ENCODE measurements around the gene AK9. TPM values are rescaled to one million over a fixed set of nuclear protein-coding genes. Genes with fewer than 3 reads are reported as not detected.

The AK9 gene
- total RNA-seq, 2 experiments from 2014 or later = 3.5 to 5.2 TPM

DNA sequence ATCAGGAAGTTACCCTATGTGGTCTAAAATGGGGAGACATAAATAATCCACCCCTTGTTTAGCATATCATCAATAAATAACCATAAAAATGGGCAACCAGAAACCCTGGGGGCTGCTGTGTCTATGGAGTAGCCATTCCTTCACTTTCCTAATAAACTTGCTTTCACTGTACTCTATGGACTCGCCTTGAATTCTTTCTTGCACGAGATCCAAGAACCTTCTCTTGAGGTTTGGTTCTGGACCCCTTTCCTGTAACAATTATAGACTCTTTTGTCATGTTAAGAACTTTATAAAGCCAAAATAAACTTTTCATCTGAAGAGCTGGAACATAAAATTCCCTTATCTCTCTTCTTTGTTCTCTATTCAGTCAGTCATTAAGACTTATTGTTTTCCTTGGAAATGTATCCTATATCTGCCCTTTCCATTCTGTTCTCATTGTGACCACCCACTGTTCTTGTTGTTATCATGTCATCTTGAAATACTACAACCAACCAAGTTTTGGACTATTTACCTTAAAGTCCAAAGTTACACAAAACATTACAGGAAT is 178.7 kb downstream of the AK9 start:
- POLR2A ChIA-PET = no interaction called here
- intact Hi-C loops (cut with DNase I, micrococcal nuclease) = loop anchor here in 1 of 2 experiments (10.0 kb wide), 1 partner anchor 672 kb away; the partner anchor contains the start of gene CDC40
- ATAC-seq (no peak), DNase-seq (no peak)
- Mint-ChIP-seq H3K4me3 (no peak overlapping the region), H3K36me3 (ENCODE audit: low read depth) (no peaks in the 10 kb centered on the region), H3K27ac (no peak overlapping the region), H3K27me3 (no peaks in the 10 kb centered on the region), H3K4me1 (peaks cover 31% of the 10 kb centered on the region), H3K9me3 (ENCODE audit: low read depth) (no peaks in the 10 kb centered on the region)
- CTCF ChIA-PET = no interaction called here

DNA sequence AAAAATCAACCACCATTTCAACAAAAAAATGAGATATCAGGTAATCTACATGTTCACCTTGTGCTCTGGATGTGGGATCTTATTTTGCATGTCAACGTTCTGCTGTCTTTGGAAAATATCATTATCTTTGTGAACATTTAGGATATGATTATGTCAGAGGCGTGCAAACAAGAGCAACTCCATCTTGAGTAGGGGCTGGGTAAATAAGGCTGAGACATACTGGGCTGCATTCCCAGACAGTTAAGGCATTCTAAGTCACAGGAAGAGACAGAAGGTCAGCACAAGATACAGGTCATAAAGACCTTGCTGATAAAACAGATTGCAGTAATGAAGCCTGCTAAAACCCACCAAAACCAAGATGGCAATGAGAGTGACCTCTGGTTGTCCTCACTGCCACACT is 179.2 kb downstream of the AK9 start:
- no peak overlapping the region for H3K27ac Mint-ChIP-seq
- no peaks in the 10 kb centered on the region for H3K27me3 Mint-ChIP-seq
- H3K4me1 Mint-ChIP-seq = peaks cover 25% of the 10 kb centered on the region
- no peaks in the 10 kb centered on the region for H3K9me3 Mint-ChIP-seq (ENCODE audit: low read depth)
- ChIA-PET POLR2A (interaction anchor here (0.7 kb wide), 1 partner anchor 529 kb away, joined by 3 read pairs; no protein-coding TSS in a partner anchor), CTCF (interaction anchor here (0.6 to 0.9 kb wide), 2 partner anchors 58 to 956 kb away, joined by 3 read pairs; no protein-coding TSS in a partner anchor)
- ATAC-seq = no peak
- H3K36me3 Mint-ChIP-seq (ENCODE audit: low read depth) = no peaks in the 10 kb centered on the region
- intact Hi-C loops (cut with DNase I, micrococcal nuclease) = loop anchor here in 1 of 2 experiments (10.0 kb wide), 1 partner anchor 673 kb away; the partner anchor contains the start of gene CDC40
- H3K4me3 Mint-ChIP-seq = no peak overlapping the region
- no peak for DNase-seq

DNA sequence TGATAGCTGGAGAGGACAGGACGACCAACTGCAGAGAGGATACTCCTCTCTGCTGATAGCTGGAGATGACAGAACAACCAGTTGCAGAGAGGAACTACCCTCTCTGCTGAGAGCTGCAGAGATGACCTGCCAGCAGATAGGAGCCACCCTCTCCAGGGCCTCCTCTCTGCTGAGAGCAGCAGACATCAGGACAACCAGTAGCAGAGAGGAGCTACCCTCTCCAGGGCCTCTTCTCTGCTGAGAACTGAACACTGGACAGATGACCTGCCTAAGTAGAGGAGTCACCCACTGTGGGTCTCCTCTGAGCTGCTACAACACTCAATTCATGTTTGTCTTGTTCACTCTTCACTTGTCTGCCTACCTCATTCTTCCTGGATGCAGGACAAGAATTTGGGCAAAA is 180.6 kb downstream of the AK9 start:
- intact Hi-C loops (cut with DNase I, micrococcal nuclease) = loop anchor here in 1 of 2 experiments (10.0 kb wide), 1 partner anchor 674 kb away; the partner anchor contains the start of gene CDC40

DNA sequence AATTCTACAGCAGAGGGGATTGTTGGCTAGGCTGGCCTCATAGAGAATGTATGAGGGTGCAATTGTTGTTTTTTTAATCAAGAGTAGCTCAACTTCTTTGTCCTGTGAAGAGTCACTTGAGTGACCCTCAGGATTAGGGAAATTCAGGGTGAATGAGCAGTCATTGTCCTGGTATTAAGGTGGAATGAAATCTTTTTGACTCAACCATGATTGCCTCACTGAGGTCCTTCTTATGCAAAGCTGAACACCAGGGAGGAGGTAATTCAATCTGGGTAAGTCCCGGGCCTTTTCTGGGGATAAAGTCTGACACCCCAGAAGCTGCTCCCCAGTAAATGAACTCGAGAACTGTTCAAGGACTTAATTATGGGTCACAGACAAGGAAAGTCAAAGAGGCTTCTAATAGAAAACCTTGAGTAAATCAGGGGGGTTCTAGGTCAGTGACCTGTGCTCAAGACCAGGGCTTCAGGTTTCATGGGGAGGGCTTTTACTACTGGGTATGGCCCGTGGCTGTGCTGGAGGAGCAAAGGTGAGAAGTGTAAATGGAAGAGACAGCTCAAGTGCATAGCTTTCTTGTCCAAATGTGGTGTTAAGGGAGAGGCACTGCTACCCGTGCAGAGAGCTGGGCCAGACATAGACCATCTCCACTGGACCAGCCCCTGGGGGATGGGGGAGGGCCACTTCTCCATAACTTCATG is 182.7 kb downstream of the AK9 start:
- no peaks in the 10 kb centered on the region for H3K4me1 Mint-ChIP-seq
- no peak overlapping the region for H3K27ac Mint-ChIP-seq
- no peaks in the 10 kb centered on the region for H3K9me3 Mint-ChIP-seq (ENCODE audit: low read depth)
- H3K4me3 Mint-ChIP-seq = no peak overlapping the region
- intact Hi-C loops (cut with DNase I, micrococcal nuclease) = no loop called here
- H3K36me3 Mint-ChIP-seq (ENCODE audit: low read depth) = no peaks in the 10 kb centered on the region
- no peak for DNase-seq
- ChIA-PET POLR2A (no interaction called here), CTCF (interaction anchor here (0.6 to 1.5 kb wide), 5 partner anchors 9 to 531 kb away, joined by 3 read pairs; no protein-coding TSS in a partner anchor)
- H3K27me3 Mint-ChIP-seq = no peaks in the 10 kb centered on the region
- ATAC-seq = no peak

More for the DNA sequence above, 180.6 kb downstream of the AK9 start:
- H3K4me1 Mint-ChIP-seq = peaks cover 11% of the 10 kb centered on the region
- CTCF ChIA-PET = interaction anchor here (0.9 to 1.0 kb wide), 2 partner anchors 8 to 10 kb away, joined by 3 read pairs; no protein-coding TSS in a partner anchor
- no peaks in the 10 kb centered on the region for H3K27me3 Mint-ChIP-seq
- H3K27ac Mint-ChIP-seq = no peak overlapping the region
- H3K4me3 Mint-ChIP-seq = no peak overlapping the region
- ATAC-seq (no peak), DNase-seq (no peak)
- no peaks in the 10 kb centered on the region for H3K36me3 Mint-ChIP-seq (ENCODE audit: low read depth)
- no peaks in the 10 kb centered on the region for H3K9me3 Mint-ChIP-seq (ENCODE audit: low read depth)
- POLR2A ChIA-PET = no interaction called here

DNA sequence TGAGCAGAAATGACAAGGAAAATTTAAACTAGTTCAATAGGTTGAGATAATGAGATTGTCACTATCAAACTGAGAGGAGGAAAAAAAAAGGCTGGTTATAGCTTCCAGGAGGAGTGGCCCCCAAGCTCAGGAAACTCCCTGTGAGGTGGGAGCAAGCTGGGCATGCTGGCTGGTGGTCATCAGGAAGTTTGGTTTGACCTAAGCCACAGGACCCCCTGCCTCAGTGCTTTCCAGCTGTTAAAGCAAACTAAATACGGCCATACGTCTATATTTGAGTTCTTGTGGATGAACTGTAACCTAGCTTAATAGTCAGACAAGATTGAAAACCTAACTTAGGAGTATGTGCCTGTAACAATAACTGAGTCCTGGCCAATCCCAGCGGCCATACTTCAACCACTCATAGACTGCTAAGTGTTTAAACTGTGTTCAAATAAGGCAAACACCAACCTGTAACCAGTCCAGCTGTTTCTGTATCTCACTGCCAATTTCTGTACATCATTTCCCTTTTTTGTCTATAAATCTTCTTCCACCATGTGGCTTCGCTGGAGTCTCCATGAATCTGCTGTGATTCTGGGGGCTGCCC is 183.4 kb downstream of the AK9 start:
- Mint-ChIP-seq H3K9me3 (ENCODE audit: low read depth) (no peaks in the 10 kb centered on the region), H3K4me1 (no peaks in the 10 kb centered on the region), H3K36me3 (ENCODE audit: low read depth) (no peaks in the 10 kb centered on the region), H3K27ac (no peak overlapping the region), H3K4me3 (no peak overlapping the region), H3K27me3 (no peaks in the 10 kb centered on the region)
- DNase-seq = no peak
- no peak for ATAC-seq
- ChIA-PET POLR2A (no interaction called here), CTCF (interaction anchor here (0.6 to 1.6 kb wide), 6 partner anchors 12 to 884 kb away, joined by 3 to 5 read pairs (median 3); no protein-coding TSS in a partner anchor)
- intact Hi-C loops (cut with DNase I, micrococcal nuclease) = no loop called here

DNA sequence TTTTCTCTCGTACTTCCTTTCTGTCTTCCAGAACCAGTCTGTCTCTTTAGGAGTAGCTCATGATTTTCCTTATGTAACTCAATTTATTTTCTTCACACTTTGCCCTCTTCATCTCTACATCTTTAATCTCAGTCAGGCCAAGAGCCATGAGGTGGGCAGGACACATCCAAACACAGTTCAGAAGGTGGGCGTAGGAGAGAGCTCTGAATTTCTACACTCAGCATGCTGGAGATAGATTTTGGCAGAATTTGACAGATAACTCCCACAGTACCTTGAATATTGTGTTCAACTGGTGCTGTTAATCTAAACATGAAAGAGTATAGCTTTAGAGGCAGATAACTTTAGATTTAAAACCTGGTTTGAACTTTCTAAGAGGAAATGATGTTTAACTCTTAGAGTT is 184.2 kb downstream of the AK9 start:
- ATAC-seq = no peak

DNA sequence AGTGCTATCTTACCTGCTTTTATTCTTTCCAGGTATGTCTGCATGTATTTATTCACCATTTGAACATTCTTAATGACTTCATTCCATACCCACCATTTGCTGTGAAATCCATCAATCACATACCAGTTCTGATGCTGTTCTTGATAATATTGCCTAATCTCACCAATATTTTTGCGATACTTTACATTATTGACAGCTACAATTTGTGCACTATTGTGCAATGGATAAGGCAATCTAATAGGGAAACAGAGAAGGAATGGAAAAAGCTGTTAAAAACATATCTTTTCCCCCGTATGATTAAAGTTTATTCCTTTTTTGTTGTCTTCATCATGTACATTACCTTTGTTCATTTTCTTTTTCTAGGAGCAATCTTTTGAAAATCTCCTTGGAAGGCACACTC is 184.7 kb downstream of the AK9 start:
- Mint-ChIP-seq H3K27ac (no peak overlapping the region), H3K4me3 (no peak overlapping the region), H3K9me3 (ENCODE audit: low read depth) (no peaks in the 10 kb centered on the region), H3K27me3 (peaks cover 3% of the 10 kb centered on the region), H3K36me3 (ENCODE audit: low read depth) (no peaks in the 10 kb centered on the region), H3K4me1 (no peaks in the 10 kb centered on the region)
- no peak for ATAC-seq
- POLR2A ChIA-PET = no interaction called here
- no peak for DNase-seq
- intact Hi-C loops (cut with DNase I, micrococcal nuclease) = no loop called here
- CTCF ChIA-PET = interaction anchor here (0.7 to 1.6 kb wide), 2 partner anchors 20 to 196 kb away, joined by 3 to 5 read pairs; no protein-coding TSS in a partner anchor

More for the DNA sequence above, 184.2 kb downstream of the AK9 start:
- no peaks in the 10 kb centered on the region for H3K4me1 Mint-ChIP-seq
- peaks cover 3% of the 10 kb centered on the region for H3K27me3 Mint-ChIP-seq
- no peak overlapping the region for H3K4me3 Mint-ChIP-seq
- H3K9me3 Mint-ChIP-seq (ENCODE audit: low read depth) = no peaks in the 10 kb centered on the region
- ChIA-PET POLR2A (no interaction called here), CTCF (interaction anchor here (0.6 to 1.6 kb wide), 5 partner anchors 14 to 885 kb away, joined by 3 to 5 read pairs (median 3); no protein-coding TSS in a partner anchor)
- H3K36me3 Mint-ChIP-seq (ENCODE audit: low read depth) = no peaks in the 10 kb centered on the region
- no peak overlapping the region for H3K27ac Mint-ChIP-seq
- intact Hi-C loops (cut with DNase I, micrococcal nuclease) = no loop called here
- no peak for DNase-seq

DNA sequence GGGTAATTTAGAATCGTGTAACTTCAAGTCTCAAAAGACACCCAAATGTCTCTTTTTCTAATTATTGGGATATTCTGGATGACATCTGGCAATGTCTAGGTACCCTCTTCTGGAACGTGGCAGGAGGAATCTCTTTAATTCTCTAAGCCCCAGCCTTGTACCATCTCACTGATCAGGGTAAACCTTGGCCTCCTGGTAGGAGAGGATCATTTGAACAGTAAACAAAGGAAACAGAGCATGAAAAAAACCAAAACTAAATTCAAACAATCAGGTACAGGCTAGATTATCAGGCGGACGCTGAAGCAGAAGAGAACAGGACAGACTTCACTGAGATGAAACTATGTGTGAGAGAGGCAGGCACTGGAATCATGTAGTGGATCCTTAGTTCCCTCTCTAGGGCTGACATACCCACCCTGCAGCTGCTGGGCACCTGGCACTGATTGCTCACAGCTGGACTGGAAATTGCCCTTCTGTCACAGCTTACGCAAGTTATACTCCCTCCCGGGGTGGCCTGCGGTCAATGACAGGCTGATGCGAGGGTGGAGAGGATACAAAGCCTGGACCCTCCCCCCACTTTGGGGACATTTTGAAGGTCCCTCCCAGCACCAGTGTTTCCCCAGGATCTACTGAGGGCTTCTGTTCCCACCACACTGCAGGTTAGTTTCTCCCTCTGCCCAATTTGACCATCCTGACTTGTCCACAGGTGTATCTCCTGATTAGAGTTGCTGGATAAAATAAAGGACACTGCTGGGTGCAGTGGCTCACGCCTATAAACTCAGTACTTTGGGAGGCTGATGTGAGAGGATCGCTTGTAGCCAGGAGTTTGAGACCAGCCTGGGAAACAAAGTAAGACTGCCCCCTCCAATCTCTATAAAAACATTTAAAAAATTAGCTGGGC is 187.4 kb downstream of the AK9 start:
- no peak overlapping the region for H3K4me3 Mint-ChIP-seq
- ChIA-PET CTCF (interaction anchor here (0.6 kb wide), 1 partner anchor 59 kb away, joined by 3 read pairs; no protein-coding TSS in a partner anchor), POLR2A (no interaction called here)
- H3K27ac Mint-ChIP-seq = no peak overlapping the region
- DNase-seq (no peak), ATAC-seq (no peak)
- H3K4me1 Mint-ChIP-seq = no peaks in the 10 kb centered on the region
- no peaks in the 10 kb centered on the region for H3K36me3 Mint-ChIP-seq (ENCODE audit: low read depth)
- peaks cover 3% of the 10 kb centered on the region for H3K27me3 Mint-ChIP-seq
- intact Hi-C loops (cut with DNase I, micrococcal nuclease) = no loop called here
- H3K9me3 Mint-ChIP-seq (ENCODE audit: low read depth) = no peaks in the 10 kb centered on the region

DNA sequence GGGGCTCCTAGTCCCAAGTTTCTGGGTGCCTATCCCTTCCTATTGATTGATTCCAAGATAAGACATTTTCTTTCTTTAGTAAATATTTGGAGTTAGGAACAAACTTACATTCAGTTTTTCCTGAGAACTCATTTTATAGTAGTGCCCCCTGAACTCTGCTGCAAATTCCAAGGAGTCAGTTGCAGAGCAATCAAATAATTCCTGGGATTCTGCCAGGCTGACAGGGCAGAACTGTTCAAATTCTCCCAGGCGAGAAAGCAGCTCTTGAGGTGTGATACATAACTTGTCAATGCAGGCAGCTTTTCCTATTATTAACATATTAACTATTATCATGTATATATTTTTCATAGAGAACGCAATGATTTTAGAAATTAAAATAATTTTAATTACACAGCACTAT is 192.1 kb downstream of the AK9 start:
- ChIA-PET POLR2A (no interaction called here), CTCF (interaction anchor here (0.5 kb wide), 1 partner anchor 338 kb away, joined by 4 read pairs; no protein-coding TSS in a partner anchor)
- Mint-ChIP-seq H3K36me3 (ENCODE audit: low read depth) (no peaks in the 10 kb centered on the region), H3K9me3 (ENCODE audit: low read depth) (no peaks in the 10 kb centered on the region), H3K4me3 (no peak overlapping the region), H3K27me3 (peaks cover 3% of the 10 kb centered on the region), H3K27ac (no peak overlapping the region), H3K4me1 (no peaks in the 10 kb centered on the region)
- DNase-seq (no peak), ATAC-seq (no peak)
- intact Hi-C loops (cut with DNase I, micrococcal nuclease) = no loop called here

DNA sequence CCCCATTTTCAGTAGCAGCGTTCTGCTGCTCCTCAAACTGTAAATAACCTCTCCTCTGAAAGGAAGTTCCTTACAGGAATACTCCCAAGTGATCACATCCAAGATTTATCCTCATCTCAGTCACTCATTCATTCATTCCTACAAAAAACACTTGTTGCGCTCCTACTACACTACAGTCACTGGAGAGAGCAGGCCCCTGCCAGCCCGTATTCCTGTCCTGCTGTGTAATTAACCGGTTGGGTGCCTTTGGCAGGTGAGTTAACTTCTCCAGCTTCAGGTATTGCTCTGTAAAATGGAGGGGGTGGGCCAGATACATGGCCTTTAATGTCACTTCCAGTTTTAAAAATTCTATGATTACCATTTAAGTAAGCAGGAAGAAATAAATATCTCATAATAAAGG is 192.9 kb downstream of the AK9 start:
- ATAC-seq = no peak
- POLR2A ChIA-PET = no interaction called here
- intact Hi-C loops (cut with DNase I, micrococcal nuclease) = no loop called here
- CTCF ChIA-PET = interaction anchor here (0.7 to 1.7 kb wide), 3 partner anchors 56 to 542 kb away, joined by 3 to 4 read pairs (median 3); no protein-coding TSS in a partner anchor
- Mint-ChIP-seq H3K4me1 (peaks cover 4% of the 10 kb centered on the region), H3K27ac (no peak overlapping the region), H3K27me3 (peaks cover 3% of the 10 kb centered on the region), H3K9me3 (ENCODE audit: low read depth) (no peaks in the 10 kb centered on the region), H3K36me3 (ENCODE audit: low read depth) (no peaks in the 10 kb centered on the region), H3K4me3 (no peak overlapping the region)
- DNase-seq = no peak

All from activated CD4-positive, alpha-beta T cell treated with anti-CD3 and anti-CD28 coated beads for 36 hours (primary cell).